ENCODE data around the gene MYB.

Gene MYB

GRCh38 chr6:135183002-135183531 is 2.0 kb downstream of the MYB start:
- TF ChIP-seq, protein P1, sequence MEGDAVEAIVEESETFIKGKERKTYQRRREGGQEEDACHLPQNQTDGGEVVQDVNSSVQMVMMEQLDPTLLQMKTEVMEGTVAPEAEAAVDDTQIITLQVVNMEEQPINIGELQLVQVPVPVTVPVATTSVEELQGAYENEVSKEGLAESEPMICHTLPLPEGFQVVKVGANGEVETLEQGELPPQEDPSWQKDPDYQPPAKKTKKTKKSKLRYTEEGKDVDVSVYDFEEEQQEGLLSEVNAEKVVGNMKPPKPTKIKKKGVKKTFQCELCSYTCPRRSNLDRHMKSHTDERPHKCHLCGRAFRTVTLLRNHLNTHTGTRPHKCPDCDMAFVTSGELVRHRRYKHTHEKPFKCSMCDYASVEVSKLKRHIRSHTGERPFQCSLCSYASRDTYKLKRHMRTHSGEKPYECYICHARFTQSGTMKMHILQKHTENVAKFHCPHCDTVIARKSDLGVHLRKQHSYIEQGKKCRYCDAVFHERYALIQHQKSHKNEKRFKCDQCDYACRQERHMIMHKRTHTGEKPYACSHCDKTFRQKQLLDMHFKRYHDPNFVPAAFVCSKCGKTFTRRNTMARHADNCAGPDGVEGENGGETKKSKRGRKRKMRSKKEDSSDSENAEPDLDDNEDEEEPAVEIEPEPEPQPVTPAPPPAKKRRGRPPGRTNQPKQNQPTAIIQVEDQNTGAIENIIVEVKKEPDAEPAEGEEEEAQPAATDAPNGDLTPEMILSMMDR (IDR thresholded peaks at IDR 0.05; ENCODE audit: control insufficient read depth, extremely low read depth, insufficient read depth) = no peak
- DNase-seq (ENCODE audit: low read depth) = no peak
- H3K4me3 ChIP-seq (ENCODE audit: low read depth, low read length) = peak overlapping the region; percentile 52

- DNase-seq (ENCODE audit: low read depth) = no peak
- no peak overlapping the region for H3K4me3 ChIP-seq (ENCODE audit: low read depth, low read length)
- TF ChIP-seq, protein P1 (IDR thresholded peaks at IDR 0.05; ENCODE audit: control insufficient read depth, extremely low read depth, insufficient read depth) = 0 out of 2 replicates have a peak, but pooled peaks have one; percentile 20
Measured at GRCh38 chr6:135183532-135184440, 2.7 kb downstream of the MYB start.

GRCh38 chr6:135185483-135185882 is 4.4 kb downstream of the MYB start:
- no peak overlapping the region for H3K4me3 ChIP-seq (ENCODE audit: low read depth, low read length)

GRCh38 chr6:135186255-135186654 is 5.1 kb downstream of the MYB start:
- no peak for DNase-seq (ENCODE audit: low read depth)
- TF ChIP-seq, protein P1 (IDR thresholded peaks at IDR 0.05; ENCODE audit: control insufficient read depth, extremely low read depth, insufficient read depth) = no peak
- no peak overlapping the region for H3K4me3 ChIP-seq (ENCODE audit: low read depth, low read length)

More at GRCh38 chr6:135185483-135185882, 4.4 kb downstream of the MYB start:
- TF ChIP-seq, protein P1 (IDR thresholded peaks at IDR 0.05; ENCODE audit: control insufficient read depth, extremely low read depth, insufficient read depth) = no peak
- no peak for DNase-seq (ENCODE audit: low read depth)

DNA sequence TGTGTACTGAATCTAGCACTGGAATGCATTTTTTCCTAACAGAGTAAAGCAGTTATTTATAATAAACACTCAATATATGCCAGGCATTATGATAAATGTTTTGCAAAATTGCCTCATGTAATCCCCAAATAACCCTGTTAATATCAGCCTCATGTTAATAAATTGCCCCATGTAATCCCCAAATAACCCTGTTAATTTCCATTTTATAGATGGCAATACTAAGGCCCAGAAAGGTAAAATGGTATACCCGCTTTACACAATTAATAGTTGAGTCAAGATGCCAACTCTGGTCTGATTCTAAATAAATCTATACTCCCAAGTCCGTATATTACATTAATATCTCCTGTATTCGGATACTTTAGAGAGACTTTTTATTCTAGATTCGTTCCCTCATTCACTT is 6.3 kb downstream of the MYB start:
- DNase-seq (ENCODE audit: low read depth) = no peak
- H3K4me3 ChIP-seq (ENCODE audit: low read depth, low read length) = no peak overlapping the region
- TF ChIP-seq, protein P1 (IDR thresholded peaks at IDR 0.05; ENCODE audit: control insufficient read depth, extremely low read depth, insufficient read depth) = no peak

GRCh38 chr6:135188718-135189117 is 7.6 kb downstream of the MYB start:
- H3K4me3 ChIP-seq (ENCODE audit: low read depth, low read length) = no peak overlapping the region
- TF ChIP-seq, protein P1 (IDR thresholded peaks at IDR 0.05; ENCODE audit: control insufficient read depth, extremely low read depth, insufficient read depth) = no peak
- no peak for DNase-seq (ENCODE audit: low read depth)

Data from LNCaP clone FGC (cell line).